ENCODE results near the gene SNRPB.
"Not testable (repeated sequence)": the region's sequence is repeated elsewhere in the genome, so short reads cannot be mapped to it uniquely, and the experiment has no call there.

The SNRPB gene

DNA sequence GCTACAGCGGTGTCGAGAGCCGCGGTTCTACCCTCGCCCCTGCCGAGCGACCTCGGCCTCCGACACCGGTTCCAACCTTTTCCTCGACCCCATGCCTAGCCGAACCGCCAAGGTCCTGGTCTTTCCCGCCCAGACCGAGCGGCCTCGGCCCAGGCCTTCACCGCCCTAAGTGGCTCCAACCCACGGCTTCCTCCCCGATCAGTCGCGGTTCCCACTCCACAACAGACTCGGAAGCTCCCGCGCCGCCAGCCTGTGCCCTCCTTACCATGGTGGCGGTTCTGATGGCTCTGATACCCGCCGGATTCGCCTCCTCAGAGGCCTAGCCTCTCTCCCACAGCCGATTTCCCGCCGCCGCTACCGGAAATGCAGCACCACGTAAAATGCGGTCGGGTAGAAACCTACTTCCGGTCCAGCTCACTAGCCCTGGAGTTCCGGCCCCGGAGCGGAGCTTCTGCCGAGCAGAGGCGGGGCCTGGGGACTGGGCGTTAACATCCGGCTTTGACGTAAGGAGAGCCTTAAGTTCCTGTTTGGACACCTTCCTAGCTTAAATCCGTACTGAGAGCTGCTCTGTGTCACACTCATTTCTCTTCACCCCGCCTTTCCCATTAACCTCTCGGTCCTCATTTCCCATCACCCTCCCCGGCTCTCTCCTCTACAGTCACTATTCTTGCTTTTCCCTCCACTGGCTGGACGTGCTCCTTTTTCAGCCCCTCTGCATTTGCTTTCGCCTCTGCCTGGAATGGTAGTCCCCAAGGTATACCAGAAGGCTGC is at the start of gene SNRPB:
Gene SNRPB (minus strand): TSS at position 367 of the 771 bp plus-strand sequence. CDS start 99 bp downstream, at position 268.
- peak; percentile 98 for DNase-seq (ENCODE audit: low spot score)

DNA sequence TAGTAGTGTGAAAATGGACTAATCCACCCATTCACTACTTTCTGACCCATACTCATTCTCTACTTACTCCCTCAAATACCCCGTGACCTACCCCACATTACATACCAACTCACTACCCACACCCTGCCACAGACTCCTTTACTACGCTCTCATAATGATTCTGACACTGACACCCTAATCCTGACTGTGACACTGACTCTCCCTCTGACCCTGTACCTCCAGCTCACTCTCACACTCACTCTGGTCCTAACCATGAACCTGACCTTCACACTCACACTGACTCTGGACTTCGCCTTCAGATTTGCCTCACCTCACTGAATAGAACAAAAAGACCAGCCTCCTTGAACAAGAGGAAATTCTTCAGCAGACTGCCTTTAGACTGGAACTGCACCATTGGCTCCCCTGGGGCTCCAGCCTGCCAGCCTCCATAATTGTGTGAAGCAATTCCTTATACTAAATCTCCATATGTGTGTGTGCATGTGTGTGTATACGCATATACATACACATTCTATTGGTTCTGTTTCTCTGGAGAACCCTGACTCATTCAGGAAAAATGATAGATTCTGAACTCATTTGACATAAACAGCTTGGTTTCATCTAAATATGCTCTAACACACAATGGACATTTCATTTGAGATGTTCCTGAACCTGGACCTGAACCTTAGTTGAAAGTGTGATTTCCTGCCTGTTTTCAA is 48.7 kb upstream of the SNRPB start:
- no peak for DNase-seq (ENCODE audit: low spot score)

DNA sequence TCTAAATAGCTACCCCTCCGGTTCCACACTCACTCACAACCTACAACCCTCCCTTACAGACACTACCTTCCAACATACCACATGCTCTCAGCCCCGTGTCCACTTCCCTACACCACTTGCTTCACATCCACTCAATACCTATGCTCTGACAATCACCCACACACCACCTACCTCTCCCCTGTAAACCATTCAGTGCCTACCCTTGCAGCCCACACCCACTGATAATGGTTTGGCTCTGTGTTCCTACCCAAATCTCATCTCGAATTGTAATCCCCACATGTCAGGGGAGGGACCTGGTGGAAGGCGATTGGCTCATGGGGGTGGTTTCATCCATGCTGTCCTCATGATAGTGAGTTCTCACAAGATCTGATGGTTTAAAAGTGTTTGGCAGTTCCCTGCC is 48.0 kb upstream of the SNRPB start:
- no peak for DNase-seq (ENCODE audit: low spot score)

DNA sequence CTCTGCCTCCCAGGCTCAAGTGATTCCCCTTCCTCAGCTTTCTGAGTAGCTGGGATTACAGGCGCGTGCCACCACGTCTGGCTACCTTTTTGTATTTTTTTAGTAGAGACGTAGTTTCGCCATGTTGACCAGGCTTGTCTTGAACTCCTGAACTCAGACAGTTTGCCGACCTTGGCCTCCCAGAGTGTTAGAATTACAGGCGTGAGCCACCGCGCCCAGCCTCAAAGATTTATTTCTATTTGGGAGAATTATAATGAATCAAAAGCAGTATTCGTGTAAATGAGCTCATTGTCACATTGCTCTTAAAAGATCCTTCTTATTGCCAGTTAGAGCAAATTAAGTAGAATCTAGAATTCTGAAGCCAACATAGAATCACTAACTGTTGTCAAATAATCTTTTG is 47.5 kb upstream of the SNRPB start:
- no peak for DNase-seq (ENCODE audit: low spot score)

DNA sequence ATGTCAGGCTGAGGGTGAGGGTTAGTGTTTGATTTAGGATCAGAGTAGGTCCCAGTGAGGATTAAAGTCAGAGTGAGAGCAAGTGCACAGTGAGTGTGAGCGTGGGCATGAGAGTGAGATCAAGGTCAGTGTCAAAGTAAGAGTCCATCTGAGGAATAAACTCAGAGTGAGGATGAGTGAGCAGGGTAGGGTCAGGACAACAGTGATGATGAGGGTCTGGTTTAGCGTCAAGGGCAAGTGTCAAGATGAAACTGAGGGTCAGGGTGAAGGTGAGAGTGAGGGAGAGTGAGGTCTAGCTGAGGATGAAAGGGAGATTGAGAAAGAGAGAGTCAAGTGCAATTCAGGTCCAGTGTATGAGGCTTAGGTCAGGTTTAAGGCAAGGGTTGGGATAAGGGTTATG is 45.8 kb upstream of the SNRPB start:
- DNase-seq (ENCODE audit: low spot score): no peak

DNA sequence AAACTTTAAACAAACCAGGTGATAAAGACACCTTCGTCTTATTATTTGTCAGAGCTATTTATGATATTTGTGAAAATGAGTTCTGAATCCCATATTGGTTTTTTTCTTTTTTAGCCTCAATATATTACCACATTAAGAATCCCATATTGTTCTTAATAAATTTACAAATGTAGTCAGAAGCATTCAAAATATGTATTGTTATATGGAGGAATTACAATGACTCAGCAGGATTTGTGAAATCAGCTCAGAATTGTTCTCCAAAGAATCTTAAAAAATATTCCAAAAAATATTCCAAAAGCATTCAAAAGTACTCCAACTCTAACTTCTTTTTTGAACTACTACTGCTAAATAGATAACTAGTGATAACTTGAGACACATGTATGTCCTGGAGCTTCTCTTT is 44.6 kb upstream of the SNRPB start:
- no peak for DNase-seq (ENCODE audit: low spot score)

DNA sequence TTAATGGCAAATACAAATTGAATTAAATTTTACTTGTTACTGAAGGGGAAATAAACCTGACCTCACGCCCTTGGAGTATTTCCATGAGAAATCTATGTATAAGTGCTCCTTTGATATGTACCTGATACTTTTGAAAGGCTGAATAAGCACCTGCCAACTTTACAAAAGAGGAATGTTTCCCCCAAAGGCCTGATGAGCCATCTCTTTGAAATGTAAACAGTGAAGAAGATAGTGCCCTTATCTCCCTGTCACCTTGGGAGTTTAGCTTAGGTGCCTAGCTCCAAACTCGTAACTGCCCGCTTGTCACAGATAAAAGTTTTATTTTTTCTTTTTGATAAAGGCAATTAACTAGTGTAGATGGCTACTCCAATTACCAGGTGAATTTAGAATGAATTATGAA is 39.2 kb upstream of the SNRPB start:
- no peak for DNase-seq (ENCODE audit: low spot score)

DNA sequence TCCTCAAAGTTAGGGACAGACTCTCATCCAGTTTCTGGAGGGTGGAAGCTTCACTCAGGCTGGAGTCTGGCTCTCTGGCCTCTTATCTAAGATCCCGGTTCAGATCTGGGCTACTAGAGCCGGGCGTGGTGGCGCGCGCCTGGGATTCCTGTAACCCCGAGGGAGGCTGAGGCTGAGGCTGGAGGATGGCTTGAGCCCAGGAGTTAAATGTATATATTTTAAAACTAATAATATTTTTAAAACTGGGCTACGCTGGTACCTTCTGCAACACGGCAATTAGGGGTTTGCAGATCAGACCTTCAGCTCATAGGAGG is 38.8 kb upstream of the SNRPB start:
- DNase-seq (ENCODE audit: low spot score): no peak

DNA sequence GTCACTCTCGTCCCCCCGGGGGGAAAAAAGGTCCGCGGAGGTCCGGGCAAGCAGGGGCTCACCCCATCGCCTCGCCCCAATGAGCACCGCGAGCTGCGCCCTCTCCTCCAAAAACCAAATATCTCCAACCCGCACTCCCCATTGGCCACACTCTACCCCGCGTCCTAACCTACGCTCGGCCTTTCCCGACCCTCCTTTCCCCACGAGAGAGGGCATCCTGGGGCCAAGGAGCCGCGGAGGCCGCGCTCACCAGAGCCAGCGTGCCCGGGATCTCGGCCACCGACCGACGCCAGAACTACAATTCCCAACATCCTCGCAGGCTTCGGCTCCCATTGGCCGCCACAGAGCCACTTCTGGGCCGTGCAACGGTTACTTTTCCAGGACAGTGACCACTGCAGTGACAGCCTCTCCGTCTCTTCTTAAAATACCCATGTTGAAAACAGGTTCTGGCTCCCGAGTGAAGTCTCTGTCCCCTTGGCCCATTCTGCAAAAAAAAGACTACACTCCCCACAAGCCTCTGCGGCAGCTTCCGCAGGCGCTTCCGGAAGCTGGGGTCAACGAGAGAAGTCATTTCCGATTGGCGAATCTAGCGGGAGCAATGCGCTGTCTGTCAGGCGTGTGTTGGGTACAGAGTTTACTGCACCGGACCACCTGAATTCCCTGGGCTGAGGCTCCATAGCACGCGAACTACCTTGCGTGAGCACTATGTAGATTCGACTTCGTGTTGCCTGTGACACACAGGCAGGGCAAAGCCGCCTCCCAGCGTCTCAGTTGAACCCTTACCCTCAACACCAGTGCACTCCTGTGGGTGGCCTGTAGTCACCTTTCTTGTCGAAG is 38.3 kb upstream of the SNRPB start, which contains the start of gene ZNF343:
Gene ZNF343 (minus strand): TSS at position 285 of the 837 bp plus-strand sequence. CDS start 15,020 bp downstream, outside the sequence.
- DNase-seq (ENCODE audit: low spot score): peak; percentile 94

DNA sequence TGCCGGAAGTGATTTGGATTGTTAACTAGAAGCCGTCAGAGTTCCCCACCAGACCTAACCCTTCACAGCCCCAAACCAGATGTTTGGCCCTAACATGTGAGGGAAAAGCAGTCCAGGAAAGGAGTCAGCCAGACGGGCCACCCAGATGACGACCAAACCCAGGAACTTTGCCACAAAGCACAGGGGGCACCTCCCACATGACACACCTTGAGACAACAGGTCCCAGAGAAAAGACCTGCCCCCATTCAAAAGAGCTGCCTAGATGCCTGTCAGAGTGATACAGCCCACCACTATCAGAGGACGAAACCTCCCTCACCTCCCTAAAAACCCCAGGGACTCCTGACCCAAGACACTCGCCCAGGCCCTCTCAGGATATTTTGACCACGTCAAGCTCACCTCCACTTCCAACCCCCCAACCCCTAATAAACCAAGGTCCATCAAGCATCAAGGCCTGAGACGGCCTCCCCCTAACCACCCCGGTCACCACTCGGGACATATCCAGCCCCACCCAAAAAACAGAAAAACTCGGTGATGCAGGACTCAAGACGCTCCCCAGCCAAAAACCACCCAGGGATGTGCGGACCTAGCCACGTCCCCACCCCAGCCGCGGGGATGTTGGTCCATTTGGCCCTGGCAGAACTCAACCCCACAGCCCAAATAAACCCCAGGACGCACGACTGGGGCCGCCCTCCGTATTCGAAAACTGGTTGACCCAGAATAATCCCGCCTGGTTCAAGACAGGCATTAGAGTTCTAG is 37.5 kb upstream of the SNRPB start:
- DNase-seq (ENCODE audit: low spot score): no peak

DNA sequence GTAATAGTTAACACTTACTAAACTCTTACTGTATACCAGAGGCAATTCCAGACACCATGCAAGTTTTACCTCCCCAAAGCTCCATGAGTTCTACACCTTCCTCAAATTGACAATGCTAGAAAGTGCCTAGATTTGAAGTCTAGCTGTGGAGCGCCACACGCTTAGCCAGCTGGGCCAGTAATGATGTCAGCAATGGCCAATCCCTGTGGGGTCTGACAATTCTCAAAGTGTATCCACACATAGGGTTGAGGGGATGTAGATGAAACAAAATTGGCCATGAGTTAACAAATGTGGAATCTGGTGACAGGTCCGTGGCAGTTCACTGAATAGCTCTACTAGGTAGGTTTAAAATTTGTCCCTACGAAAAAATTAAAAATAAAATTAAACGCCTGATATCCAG is 36.9 kb upstream of the SNRPB start:
- no peak for DNase-seq (ENCODE audit: low spot score)

DNA sequence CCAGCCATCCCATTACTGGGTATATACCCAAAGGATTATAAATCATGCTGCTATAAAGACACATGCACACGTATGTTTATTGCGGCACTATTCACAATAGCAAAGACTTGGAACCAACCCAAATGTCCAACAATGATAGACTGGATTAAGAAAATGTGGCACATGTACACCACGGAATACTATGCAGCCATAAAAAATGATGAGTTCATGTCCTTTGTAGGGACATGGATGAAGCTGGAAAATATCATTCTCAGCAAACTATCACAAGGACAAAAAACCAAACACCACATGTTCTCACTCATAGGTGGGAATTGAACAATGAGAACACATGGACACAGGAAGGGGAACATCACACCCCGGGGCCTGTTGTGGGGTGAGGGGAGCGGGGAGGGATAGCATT is 35.8 kb upstream of the SNRPB start:
- not testable (repeated sequence) for DNase-seq (ENCODE audit: low spot score)

DNA sequence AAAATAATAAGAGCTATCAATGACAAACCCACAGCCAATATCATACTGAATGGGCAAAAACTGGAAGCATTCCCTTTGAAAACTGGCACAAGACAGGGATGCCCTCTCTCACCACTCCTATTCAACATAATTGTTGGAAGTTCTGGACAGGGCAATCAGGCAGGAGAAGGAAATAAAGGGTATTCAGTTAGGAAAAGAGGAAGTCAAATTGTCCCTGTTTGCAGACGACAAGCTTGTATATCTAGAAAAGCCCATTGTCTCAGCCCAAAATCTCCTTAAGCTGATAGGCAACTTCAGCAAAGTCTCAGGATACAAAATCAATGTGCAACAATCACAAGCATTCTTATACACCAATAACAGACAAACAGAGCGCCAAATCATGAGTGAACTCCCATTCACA is 34.2 kb upstream of the SNRPB start:
- DNase-seq (ENCODE audit: low spot score): not testable (repeated sequence)

DNA sequence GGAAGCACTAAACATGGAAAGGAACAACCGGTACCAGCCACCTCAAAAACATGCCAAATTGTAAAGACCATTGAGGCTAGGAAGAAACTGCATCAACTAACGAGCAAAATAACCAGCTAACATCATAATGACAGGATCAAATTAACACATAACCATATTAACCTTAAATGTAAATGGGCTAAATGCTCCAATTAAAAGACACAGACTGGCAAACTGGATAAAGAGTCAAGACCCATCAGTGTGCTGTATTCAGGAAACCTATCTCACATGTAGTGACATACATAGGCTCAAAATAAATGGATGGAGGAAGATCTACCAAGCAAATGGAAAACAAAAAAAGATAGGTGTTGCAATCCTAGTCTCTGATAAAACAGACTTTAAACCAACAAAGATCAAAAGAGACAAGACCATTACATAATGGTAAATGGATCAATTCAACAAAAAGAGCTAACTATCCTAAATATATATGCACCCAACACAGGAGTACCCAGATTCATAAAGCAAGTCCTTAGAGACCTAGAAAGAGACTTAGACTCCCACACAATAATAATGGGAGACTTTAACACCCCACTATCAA is 32.3 kb upstream of the SNRPB start:
- not testable (repeated sequence) for DNase-seq (ENCODE audit: low spot score)

DNA sequence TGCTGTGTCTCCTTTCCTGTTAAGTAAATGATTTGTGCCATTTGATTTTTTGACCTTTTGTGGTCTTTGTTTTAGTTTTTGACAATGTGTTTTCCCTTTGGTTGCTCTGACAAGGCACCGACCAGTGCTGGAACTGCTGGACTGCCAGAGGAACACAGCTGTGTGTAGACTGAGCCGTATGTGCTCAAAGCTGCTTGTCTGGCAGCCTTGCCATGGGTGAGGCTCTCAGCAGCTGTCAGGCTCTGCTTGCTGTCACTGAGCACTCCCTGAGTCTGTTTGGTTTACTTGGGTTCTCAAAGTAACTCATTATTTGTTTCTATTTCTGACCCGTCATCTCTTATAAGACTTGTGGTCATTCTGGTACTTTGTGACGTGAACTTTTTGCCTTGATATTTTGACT is 15.1 kb upstream of the SNRPB start:
- DNase-seq (ENCODE audit: low spot score): no peak

DNA sequence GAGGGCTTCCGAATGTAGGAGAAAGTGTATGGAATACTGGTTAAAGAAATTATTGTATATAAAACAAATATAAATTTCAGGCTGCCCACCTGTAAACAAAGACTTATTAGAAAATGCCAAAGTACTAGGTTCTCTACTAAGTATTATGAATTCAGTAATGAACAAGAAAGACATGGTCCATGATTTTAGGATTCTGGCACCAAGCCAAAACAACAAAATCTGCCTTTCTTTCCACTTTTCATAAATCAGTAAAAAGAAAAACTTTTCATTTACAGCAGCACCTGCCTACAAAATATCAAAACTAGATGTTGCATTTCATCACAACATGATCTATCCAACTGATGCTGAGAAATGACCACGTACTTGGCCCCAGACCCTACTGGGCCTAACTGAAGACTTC is 14.5 kb upstream of the SNRPB start:
- DNase-seq (ENCODE audit: low spot score): no peak

DNA sequence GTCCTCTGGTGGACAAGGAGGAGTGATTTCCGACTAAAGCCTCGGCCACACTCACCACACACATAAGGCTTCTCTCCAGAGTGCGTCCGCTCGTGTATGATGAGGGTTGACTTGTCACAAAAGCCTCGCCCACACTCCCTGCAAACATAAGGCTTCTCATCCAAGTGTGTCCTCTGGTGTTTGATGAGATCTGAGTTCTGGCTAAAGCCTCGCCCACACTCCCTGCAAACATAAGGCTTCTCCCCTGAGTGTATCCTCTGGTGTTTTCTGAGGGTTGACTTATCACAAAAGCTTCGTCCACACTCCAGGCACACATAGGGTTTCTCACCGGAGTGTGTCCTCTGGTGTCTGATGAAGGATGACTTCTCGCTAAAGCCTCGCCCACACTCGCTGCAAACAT is 12.9 kb upstream of the SNRPB start:
- no peak for DNase-seq (ENCODE audit: low spot score)

DNA sequence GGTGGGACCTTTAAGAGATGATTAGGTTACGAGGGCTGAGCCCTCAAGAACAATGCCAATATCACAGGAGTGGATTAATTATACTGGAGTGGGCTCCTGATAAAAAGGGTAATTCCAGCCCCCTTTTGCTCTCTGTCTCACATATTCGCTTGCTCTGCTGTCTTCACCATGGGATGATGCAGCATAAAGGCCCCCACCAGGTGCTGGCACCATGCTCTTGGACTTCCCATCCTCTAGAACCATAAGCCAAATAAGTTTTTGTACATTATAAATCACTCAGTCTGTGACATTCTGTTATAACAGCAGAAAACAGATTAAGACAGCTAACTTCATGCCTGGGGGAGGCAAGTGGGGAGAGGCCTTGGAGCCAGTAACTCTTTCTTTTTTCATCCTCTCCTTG is 9.8 kb upstream of the SNRPB start:
- no peak for DNase-seq (ENCODE audit: low spot score)

DNA sequence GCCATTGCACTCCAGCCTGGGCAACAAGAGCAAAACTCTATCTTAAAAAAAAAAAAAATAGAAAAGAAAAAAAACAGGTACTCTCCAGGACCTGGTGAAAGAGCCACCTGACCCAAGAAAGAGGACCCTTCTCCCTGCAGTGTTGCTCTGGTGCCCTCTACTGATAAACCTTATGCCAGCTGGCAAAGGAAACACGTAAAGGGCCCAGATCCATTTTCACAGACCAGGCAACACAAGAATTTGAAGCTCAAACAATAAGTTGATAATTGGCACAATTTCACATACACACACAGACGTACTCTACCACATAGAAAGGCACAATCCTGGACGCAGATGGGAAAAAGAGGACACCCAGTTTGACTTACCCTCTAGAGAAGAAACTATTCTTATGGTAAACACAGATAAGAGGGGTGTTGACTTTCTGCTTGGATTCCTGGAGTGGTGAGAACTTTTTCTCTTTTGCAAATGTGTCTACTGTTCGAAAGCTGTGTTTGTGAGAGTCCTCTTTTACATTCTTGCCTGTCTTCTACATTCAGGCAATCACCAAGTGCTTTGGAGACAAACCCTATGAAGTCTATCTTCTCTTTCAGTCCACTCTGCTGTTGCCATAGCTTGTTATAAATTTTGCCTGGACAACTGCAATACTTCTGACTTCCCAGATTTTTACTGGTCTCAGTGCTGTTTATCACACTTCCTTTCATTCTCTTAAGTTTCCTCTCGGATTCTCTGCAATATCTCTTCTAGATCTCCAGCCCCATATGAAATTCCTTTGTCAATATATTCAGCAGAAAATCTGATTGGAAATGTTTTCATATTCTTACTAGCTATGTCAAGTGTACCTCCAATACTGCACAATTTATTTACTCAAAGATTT is 6.4 kb upstream of the SNRPB start:
- DNase-seq (ENCODE audit: low spot score): peak; percentile 37

DNA sequence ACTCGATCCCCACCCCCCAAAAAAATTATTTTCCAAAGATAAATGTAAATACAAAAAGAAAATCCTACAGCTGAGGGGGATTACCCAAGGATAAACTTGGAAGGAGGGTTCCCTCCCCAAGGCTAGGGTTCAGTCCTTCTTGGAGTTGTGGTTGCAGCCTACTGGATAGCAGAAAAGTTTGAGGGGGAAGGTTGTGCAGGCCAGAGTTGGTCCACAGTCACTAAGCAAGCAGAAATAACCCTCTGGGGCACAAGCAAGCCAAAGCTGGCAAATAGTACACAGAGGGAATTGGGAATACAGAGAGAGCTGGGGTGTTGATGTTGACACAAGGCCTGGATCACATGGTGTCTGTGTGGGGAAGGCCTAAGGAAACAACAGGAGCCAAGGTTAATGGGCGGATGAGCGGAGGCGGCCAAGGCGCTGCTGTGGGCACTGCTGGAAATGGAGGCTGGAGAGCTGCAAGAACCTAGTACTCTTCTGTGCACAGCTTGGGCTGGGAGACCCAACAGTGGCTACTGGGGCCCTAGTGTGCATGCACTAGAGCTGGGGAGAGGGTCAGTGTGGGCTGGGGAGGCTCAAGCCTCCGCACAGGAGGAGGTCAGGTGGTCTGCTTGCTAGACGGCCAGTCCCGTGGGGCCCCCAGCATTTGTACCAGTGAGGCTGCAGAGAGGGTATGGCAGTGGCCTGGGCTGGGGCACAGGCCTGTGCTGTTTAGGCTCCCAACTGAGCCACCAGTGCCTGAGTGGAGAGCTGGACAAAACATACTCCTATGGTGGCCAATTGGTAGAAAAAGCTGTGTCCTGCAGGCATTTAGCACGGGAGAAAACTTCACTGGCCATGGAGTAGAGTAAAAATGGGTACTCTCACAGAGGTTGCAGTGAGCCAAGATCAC is 5.5 kb upstream of the SNRPB start:
- DNase-seq (ENCODE audit: low spot score): no peak
